B cell (primary cell): ENCODE measurements around the gene ZDHHC14. TPM values are rescaled to one million over a fixed set of nuclear protein-coding genes. Genes with fewer than 3 reads are reported as not detected.

Source experiments
- ATAC-seq: fragments of 200-7000 bp; cut with Tn5 transposase; one replicate; pipeline ENCODE4 v1.10.0; 2021; ENCODE audit warnings: low read depth, mild to moderate bottlenecking, moderate number of reproducible peaks, moderate library complexity
- CTCF ChIA-PET: fragments of 350-600 bp; sonication (Branson Sonifier 250); formaldehyde crosslinking; loops from one replicate; lab custom pipeline; 2021; ENCODE audit warnings: antibody characterized with exemption, inconsistent platforms; lab: Charles Lee
- POLR2A ChIA-PET: fragments of 350-600 bp; sonication (Branson Sonifier 250); formaldehyde crosslinking; loops from one replicate; lab custom pipeline; 2021; ENCODE audit warnings: antibody characterized with exemption; lab: Charles Lee
- DNase-seq: peaks from one replicate; pipeline ENCODE4 v3.0.0; 2013
- H2AFZ ChIP-seq: 2 replicates; pipeline ENCODE4 v1.6.1; 2012; ENCODE audit warnings: mild to moderate bottlenecking, low read depth, low read length; ENCODE audit not compliant: insufficient read depth, poor library complexity, severe bottlenecking
- H3K27ac ChIP-seq, 2 donors: 1 replicate in 1 of 2; 2 replicates in 1 of 2; pipeline ENCODE4 v1.5.1; 2012 to 2013; ENCODE audit warnings: low read length in 2 of 2, mild to moderate bottlenecking in 2 of 2, moderate library complexity in 1 of 2
- H3K27me3 ChIP-seq, 4 experiments: fragments of 200-600 bp in 1 of 4; sonication (generic) in 1 of 4; replicated peaks in 1 of 4; 1 replicate in 2 of 4; 2 replicates in 2 of 4; pipeline versions ENCODE4 v1.6.1 to v1.7.0; 2013 to 2016; ENCODE audit warnings: low read length in 3 of 4, mild to moderate bottlenecking in 2 of 4, mixed read lengths in 1 of 4, moderate library complexity in 1 of 4; ENCODE audit not compliant: insufficient read depth in 4 of 4, control insufficient read depth in 3 of 4; ENCODE audit errors: control extremely low read depth in 1 of 4
- H3K36me3 ChIP-seq, 2 experiments: replicated peaks in 1 of 2; 1 replicate in 1 of 2; 2 replicates in 1 of 2; pipeline versions ENCODE4 v1.6.1 to v1.7.1; 2013; ENCODE audit warnings: low read length in 1 of 2; ENCODE audit not compliant: insufficient read depth in 2 of 2, control insufficient read depth in 1 of 2; ENCODE audit errors: control extremely low read depth in 1 of 2, extremely low read depth in 1 of 2
- H3K4me1 ChIP-seq, 2 donors: fragments of 200-600 bp in 1 of 2; sonication (generic) in 1 of 2; 1 replicate in 1 of 2; 2 replicates in 1 of 2; pipeline versions ENCODE4 v1.5.1 to v1.6.1; 2013 to 2017; ENCODE audit warnings: low read length in 2 of 2; ENCODE audit not compliant: control insufficient read depth in 2 of 2, insufficient read depth in 2 of 2
- H3K4me2 ChIP-seq: replicated peaks from 2 replicates; pipeline ENCODE3; 2012; ENCODE audit warnings: mild to moderate bottlenecking, low read depth, low read length; ENCODE audit not compliant: poor library complexity, severe bottlenecking
- H3K4me3 ChIP-seq, 5 experiments: fragments of 200-600 bp in 1 of 5; sonication (generic) in 1 of 5; 1 replicate in 3 of 5; 2 replicates in 2 of 5; pipeline versions ENCODE4 v1.5.1 to v1.7.0; 2011 to 2016; ENCODE audit warnings: low read length in 4 of 5, mild to moderate bottlenecking in 4 of 5, low read depth in 2 of 5, control low read depth in 1 of 5, moderate library complexity in 1 of 5; ENCODE audit not compliant: insufficient read depth in 1 of 5; ENCODE audit errors: control extremely low read depth in 1 of 5, extremely low read depth in 1 of 5
- H3K79me2 ChIP-seq: fragments of 200-600 bp; sonication (generic); one replicate; pipeline ENCODE4 v1.6.0; 2016; ENCODE audit warnings: low read length; ENCODE audit not compliant: control insufficient read depth, insufficient read depth
- H3K9ac ChIP-seq: fragments of 200-600 bp; sonication (generic); 2 replicates; pipeline ENCODE4 v1.6.1; 2017; ENCODE audit warnings: mild to moderate bottlenecking, low read length, moderate library complexity
- H3K9me3 ChIP-seq, 3 donors: one replicate each; pipeline versions ENCODE4 v1.6.1 to v1.7.1; 2013; ENCODE audit warnings: low read length in 2 of 3; ENCODE audit not compliant: control insufficient read depth in 2 of 3, insufficient read depth in 1 of 3; ENCODE audit errors: control extremely low read depth in 1 of 3
- H4K20me1 ChIP-seq: 2 replicates; pipeline ENCODE4 v1.6.0; 2012; ENCODE audit warnings: mild to moderate bottlenecking, low read length; ENCODE audit not compliant: insufficient read depth, control insufficient read depth, poor library complexity, severe bottlenecking
- H3K27ac Mint-ChIP-seq: one replicate; pipeline ENCODE4 v1.8.0; 2021; ENCODE audit warnings: mixed read lengths
- H3K27me3 Mint-ChIP-seq: one replicate; pipeline ENCODE4 v1.8.0; 2021; ENCODE audit warnings: mixed read lengths
- H3K4me1 Mint-ChIP-seq: one replicate; pipeline ENCODE4 v1.8.0; 2021; ENCODE audit warnings: mixed read lengths
- H3K4me3 Mint-ChIP-seq: one replicate; pipeline ENCODE4 v1.8.0; 2021; ENCODE audit warnings: mixed read lengths
- H3K9me3 Mint-ChIP-seq: one replicate; pipeline ENCODE4 v1.8.0; 2022; ENCODE audit warnings: mixed read lengths; ENCODE audit not compliant: insufficient read depth
- EZH2 ChIP-seq: IDR thresholded peaks from 2 replicates; pipeline ENCODE4 v1.6.1; 2012; ENCODE audit warnings: borderline replicate concordance, low read depth, mild to moderate bottlenecking, moderate library complexity, low read length; ENCODE audit not compliant: insufficient read depth, poor library complexity, severe bottlenecking
- WGBS: methylation state at CpG from one replicate; pipeline ENCODE4 v1.1.5; 2013; ENCODE audit warnings: missing lambda C conversion rate; ENCODE audit not compliant: insufficient coverage; 5-methylcytosine and 5-hydroxymethylcytosine counted together
- intact Hi-C: fragments of 100-400 bp; cut with micrococcal nuclease; formaldehyde crosslinking; loops from one replicate; pipeline ENCODE4 v1.10.0; 2022
- polyA plus RNA-seq: library from polyadenylated mRNA; depleted of rRNA; stranded (reverse); fragments of >200 nt; gene quantifications from 2 replicates; pipeline ENCODE4 v1.2.3, GENCODE V29; 2012
- total RNA-seq, 2 donors: library from RNA; stranded (reverse); fragments of 120-200 nt in 1 of 2; gene quantifications; 1 replicate in 1 of 2; 2 replicates in 1 of 2; pipeline versions ENCODE4 v1.2.3 to v1.2.4, GENCODE V29; 2013 to 2022
- TF ChIP-seq, protein P1 (sequence below): fragments of 200-600 bp; IDR thresholded peaks from one replicate; pipeline ENCODE4 v1.8.0; 2022; ENCODE audit warnings: antibody characterized with exemption, mild to moderate bottlenecking

ZDHHC14 gene
- total and polyA plus RNA-seq, 2 donors (not counting 1 experiment from before 2014, with no cell fraction given): 8.8 to 50.4 TPM

GRCh38 chr6:157627195-157627966 is 246.4 kb downstream of the ZDHHC14 start:
- no peak for ATAC-seq
- H3K36me3 ChIP-seq: peaks cover 0 to 17% of the 10 kb centered on the region in 2 experiments
- peaks cover 11 to 12% of the 10 kb centered on the region in 2 donors for H3K4me1 ChIP-seq
- no peak overlapping the region for H3K27ac Mint-ChIP-seq
- intact Hi-C loops: no loop called here
- H3K27me3 Mint-ChIP-seq: no peaks in the 10 kb centered on the region
- H3K4me3 ChIP-seq: no peak overlapping the region
- no peaks in the 10 kb centered on the region for H4K20me1 ChIP-seq
- peaks cover 0 to 13% (median 6%) of the 10 kb centered on the region in 3 donors for H3K9me3 ChIP-seq
- peaks cover 5% of the 10 kb centered on the region for H3K79me2 ChIP-seq
- 100% methylated on average over 9 of the region's 11 CpGs for WGBS
- H3K4me3 Mint-ChIP-seq: no peak overlapping the region
- H3K4me2 ChIP-seq: no peak overlapping the region
- no peak for TF ChIP-seq EZH2
- TF ChIP-seq, protein P1, sequence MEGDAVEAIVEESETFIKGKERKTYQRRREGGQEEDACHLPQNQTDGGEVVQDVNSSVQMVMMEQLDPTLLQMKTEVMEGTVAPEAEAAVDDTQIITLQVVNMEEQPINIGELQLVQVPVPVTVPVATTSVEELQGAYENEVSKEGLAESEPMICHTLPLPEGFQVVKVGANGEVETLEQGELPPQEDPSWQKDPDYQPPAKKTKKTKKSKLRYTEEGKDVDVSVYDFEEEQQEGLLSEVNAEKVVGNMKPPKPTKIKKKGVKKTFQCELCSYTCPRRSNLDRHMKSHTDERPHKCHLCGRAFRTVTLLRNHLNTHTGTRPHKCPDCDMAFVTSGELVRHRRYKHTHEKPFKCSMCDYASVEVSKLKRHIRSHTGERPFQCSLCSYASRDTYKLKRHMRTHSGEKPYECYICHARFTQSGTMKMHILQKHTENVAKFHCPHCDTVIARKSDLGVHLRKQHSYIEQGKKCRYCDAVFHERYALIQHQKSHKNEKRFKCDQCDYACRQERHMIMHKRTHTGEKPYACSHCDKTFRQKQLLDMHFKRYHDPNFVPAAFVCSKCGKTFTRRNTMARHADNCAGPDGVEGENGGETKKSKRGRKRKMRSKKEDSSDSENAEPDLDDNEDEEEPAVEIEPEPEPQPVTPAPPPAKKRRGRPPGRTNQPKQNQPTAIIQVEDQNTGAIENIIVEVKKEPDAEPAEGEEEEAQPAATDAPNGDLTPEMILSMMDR: no peak
- no peak overlapping the region for H3K9ac ChIP-seq
- CTCF ChIA-PET: interaction anchor here (0.5 to 1.4 kb wide), 3 partner anchors 39 to 524 kb away, joined by 3 to 5 read pairs (median 4); no protein-coding TSS in a partner anchor
- peaks cover 2% of the 10 kb centered on the region for H3K9me3 Mint-ChIP-seq
- no peak overlapping the region for H2AFZ ChIP-seq
- no peak overlapping the region for H3K27ac ChIP-seq
- no peak for DNase-seq
- peaks cover 18% of the 10 kb centered on the region for H3K4me1 Mint-ChIP-seq
- no peaks in the 10 kb centered on the region for H3K27me3 ChIP-seq
- POLR2A ChIA-PET: no interaction called here

- H3K4me1 Mint-ChIP-seq: peaks cover 18% of the 10 kb centered on the region
Measured at GRCh38 chr6:157628463-157628862, 247.5 kb downstream of the ZDHHC14 start.

More at GRCh38 chr6:157628463-157628862, 247.5 kb downstream of the ZDHHC14 start:
- H3K9me3 ChIP-seq: peaks cover 0 to 3% (median 0%) of the 10 kb centered on the region in 3 donors
- H4K20me1 ChIP-seq: no peaks in the 10 kb centered on the region
- ATAC-seq (no peak), DNase-seq (no peak)
- H3K79me2 ChIP-seq: peaks cover 5% of the 10 kb centered on the region
- no peak for TF ChIP-seq EZH2
- TF ChIP-seq, protein P1: no peak
- no peaks in the 10 kb centered on the region for H3K27me3 Mint-ChIP-seq
- no peak overlapping the region for H3K4me2 ChIP-seq
- H2AFZ ChIP-seq: no peak overlapping the region
- POLR2A ChIA-PET: no interaction called here
- peaks cover 0 to 16% of the 10 kb centered on the region in 2 experiments for H3K36me3 ChIP-seq
- no peaks in the 10 kb centered on the region for H3K27me3 ChIP-seq
- intact Hi-C loops: no loop called here
- H3K9ac ChIP-seq: no peak overlapping the region
- H3K4me3 Mint-ChIP-seq: no peak overlapping the region
- CTCF ChIA-PET: no interaction called here
- no peak overlapping the region for H3K4me3 ChIP-seq
- peaks cover 11 to 12% of the 10 kb centered on the region in 2 donors for H3K4me1 ChIP-seq
- 100% methylated on average over 5 of the region's 11 CpGs for WGBS
- H3K27ac ChIP-seq: no peak overlapping the region
- peak overlapping the region; percentile 8 for H3K27ac Mint-ChIP-seq
- H3K9me3 Mint-ChIP-seq: no peaks in the 10 kb centered on the region
